Measurements from ENCODE around the gene SPA17. TPM values are rescaled to one million over a fixed set of nuclear protein-coding genes. Genes with fewer than 3 reads are reported as not detected.

The SPA17 gene
- total RNA-seq, 4 donors from 2014 or later, result 1.9 to 6.2 (median 2.9) TPM

- no peak overlapping the region for H3K4me3 ChIP-seq (ENCODE audit: low read depth, poor library complexity, severe bottlenecking)
- intact Hi-C loops (cut with DNase I; ENCODE audit: low total_unique reads), result no loop called here
- 54 to 57% methylated on average over 3 of the region's 3 CpGs for WGBS, 2 donors
- DNase-seq (ENCODE audit: low spot score in 2 of 2), result no peak
- TF ChIP-seq POLR2A (IDR thresholded peaks at IDR 0.05), result no peak
- TF ChIP-seq, protein P1, sequence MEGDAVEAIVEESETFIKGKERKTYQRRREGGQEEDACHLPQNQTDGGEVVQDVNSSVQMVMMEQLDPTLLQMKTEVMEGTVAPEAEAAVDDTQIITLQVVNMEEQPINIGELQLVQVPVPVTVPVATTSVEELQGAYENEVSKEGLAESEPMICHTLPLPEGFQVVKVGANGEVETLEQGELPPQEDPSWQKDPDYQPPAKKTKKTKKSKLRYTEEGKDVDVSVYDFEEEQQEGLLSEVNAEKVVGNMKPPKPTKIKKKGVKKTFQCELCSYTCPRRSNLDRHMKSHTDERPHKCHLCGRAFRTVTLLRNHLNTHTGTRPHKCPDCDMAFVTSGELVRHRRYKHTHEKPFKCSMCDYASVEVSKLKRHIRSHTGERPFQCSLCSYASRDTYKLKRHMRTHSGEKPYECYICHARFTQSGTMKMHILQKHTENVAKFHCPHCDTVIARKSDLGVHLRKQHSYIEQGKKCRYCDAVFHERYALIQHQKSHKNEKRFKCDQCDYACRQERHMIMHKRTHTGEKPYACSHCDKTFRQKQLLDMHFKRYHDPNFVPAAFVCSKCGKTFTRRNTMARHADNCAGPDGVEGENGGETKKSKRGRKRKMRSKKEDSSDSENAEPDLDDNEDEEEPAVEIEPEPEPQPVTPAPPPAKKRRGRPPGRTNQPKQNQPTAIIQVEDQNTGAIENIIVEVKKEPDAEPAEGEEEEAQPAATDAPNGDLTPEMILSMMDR (IDR thresholded peaks at IDR 0.05), result no peak
These were observed 63.0 kb downstream of the SPA17 start for GRCh38 chr11:124736736-124737135.

- 79 to 91% methylated on average over 7 of the region's 7 CpGs for WGBS, 2 donors
- TF ChIP-seq, protein P1 (IDR thresholded peaks at IDR 0.05), result no peak
- TF ChIP-seq POLR2A (IDR thresholded peaks at IDR 0.05), result no peak
- no peak for DNase-seq (ENCODE audit: low spot score in 2 of 2)
- intact Hi-C loops (cut with DNase I; ENCODE audit: low total_unique reads), result no loop called here
- no peak overlapping the region for H3K4me3 ChIP-seq (ENCODE audit: low read depth, poor library complexity, severe bottlenecking)
These were observed 64.1 kb downstream of the SPA17 start for GRCh38 chr11:124737638-124738305.

- TF ChIP-seq, protein P1 (IDR thresholded peaks at IDR 0.05), result no peak
- TF ChIP-seq POLR2A (IDR thresholded peaks at IDR 0.05), result no peak
- intact Hi-C loops (cut with DNase I; ENCODE audit: low total_unique reads), result no loop called here
- no peak for DNase-seq (ENCODE audit: low spot score in 2 of 2)
- WGBS, 2 donors, result 51 to 58% methylated on average over 21 of the region's 21 CpGs
- H3K4me3 ChIP-seq (ENCODE audit: low read depth, poor library complexity, severe bottlenecking), result no peak overlapping the region
These were observed 65.2 kb downstream of the SPA17 start for GRCh38 chr11:124738713-124739478.

GRCh38 chr11:124739479-124740276, 66.0 kb downstream of the SPA17 start, which contains the start of gene NRGN:
Gene NRGN, plus strand, starts transcription at chr11:124739942. Its CDS starts 143 bp downstream, at chr11:124740085.
- WGBS, 2 donors, result 0 to 2% methylated on average over 37 to 45 of the region's 59 CpGs
- peak within 1 kb of the TSS; percentile 31 for H3K4me3 ChIP-seq (ENCODE audit: low read depth, poor library complexity, severe bottlenecking)
- DNase-seq (ENCODE audit: low spot score in 2 of 2), result peak; percentile 88 to 98
- intact Hi-C loops (cut with DNase I; ENCODE audit: low total_unique reads), result no loop called here
- no peak for TF ChIP-seq POLR2A (IDR thresholded peaks at IDR 0.05)
- TF ChIP-seq, protein P1 (IDR thresholded peaks at IDR 0.05), result no peak

DNA sequence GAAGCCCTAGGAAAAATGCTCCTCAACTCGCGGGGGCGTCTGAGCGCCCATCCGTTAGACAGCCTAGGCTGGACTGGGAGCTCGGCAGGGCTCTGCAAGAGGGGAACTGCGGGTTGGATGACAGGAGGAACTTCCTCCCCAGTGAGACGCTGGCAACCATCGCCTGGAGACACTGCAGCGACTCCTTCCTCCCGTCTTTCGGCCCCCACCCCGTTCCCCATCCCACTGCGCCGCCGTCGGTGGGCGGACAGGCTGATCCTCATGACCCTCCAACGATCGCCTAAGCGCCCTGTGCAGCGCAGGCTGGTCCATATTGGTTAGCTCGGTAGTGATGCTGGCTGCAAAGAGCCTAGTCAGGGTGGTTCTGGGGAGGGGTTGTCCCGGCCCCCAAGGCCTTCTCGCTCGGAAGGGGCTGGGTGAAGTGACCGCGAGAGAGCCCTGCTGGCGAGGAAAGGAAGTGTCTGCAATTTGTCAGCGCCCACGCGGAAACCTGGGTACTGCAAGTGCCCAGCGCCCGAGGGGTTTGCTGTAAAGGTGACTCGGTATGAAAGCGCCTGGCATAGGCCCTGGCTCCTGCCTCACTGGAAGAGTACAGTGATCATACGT, 66.7 kb downstream of the SPA17 start:
- 1 to 2% methylated on average over 32 to 37 of the region's 37 CpGs for WGBS, 2 donors
- H3K4me3 ChIP-seq (ENCODE audit: low read depth, poor library complexity, severe bottlenecking), result peak overlapping the region; percentile 31
- intact Hi-C loops (cut with DNase I; ENCODE audit: low total_unique reads), result no loop called here
- TF ChIP-seq POLR2A (IDR thresholded peaks at IDR 0.05), result no peak
- TF ChIP-seq, protein P1 (IDR thresholded peaks at IDR 0.05), result no peak
- DNase-seq (ENCODE audit: low spot score in 2 of 2), result peak in 1 of 2 donors; percentile 88
